ENCODE measurements around the gene PEX10.

DNA sequence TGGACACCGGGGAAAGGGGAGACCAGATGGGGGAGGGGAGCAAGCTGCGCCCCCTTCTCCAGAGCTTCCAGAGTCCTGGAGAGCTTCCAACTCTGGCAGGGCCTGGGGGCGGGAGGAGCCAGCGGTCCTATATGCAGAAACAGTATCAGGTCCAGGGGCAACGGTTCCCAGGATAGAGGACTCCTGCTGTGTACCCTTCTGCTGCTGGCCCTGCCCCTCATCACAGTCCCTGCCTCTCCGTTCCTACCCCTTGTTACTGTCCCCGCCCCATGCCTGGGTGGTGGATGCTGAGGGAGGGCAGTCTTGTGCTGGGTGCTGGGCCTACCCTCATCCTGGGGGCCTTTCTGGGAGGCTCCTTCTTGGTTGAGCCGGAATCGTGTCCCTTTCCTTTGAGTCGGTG, 19.2 kb upstream of the PEX10 start:
- no peak for TF ChIP-seq POLR2A (IDR thresholded peaks at IDR 0.05)
- TF ChIP-seq CTCF (IDR thresholded peaks at IDR 0.05 in 4 of 5, conservative IDR thresholded peaks at IDR 0.05 in 1 of 5) = no peak

Measured in gastrocnemius medialis (tissue), 4 donors.